AG09319 (cell line): ENCODE measurements around the gene RALGPS1.

Experiments
- DNase-seq: peaks from one replicate; pipeline ENCODE4 v3.0.0-alpha.2; 2010; ENCODE audit warnings: low read depth; ENCODE audit errors: extremely low read depth
- CTCF ChIP-seq: IDR thresholded peaks from 2 replicates; pipeline ENCODE4 v1.5.1; 2011; ENCODE audit warnings: low read depth, mild to moderate bottlenecking, inconsistent platforms, low read length, moderate library complexity

RALGPS1 gene

DNA sequence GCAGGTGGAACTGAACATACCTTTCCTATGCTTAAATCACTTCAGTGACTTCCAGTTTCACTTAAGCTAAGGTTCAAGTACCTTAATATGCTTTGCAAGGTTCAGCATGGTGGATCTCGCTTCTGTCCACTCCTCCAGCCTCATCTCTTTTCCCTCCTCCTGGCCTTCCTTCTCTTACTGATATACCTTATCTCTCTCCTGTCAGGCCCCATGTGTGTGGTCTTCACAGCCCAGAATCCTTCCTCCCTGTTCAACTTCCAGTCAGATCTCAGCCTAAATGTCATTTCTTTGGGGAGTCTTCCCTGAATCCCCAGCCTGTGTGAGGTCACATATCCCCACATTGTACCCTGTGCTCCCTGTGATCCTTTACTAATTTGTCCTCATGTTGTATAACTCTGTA, 120.1 kb downstream of the RALGPS1 start:
- no peak for TF ChIP-seq CTCF
- DNase-seq: no peak

DNA sequence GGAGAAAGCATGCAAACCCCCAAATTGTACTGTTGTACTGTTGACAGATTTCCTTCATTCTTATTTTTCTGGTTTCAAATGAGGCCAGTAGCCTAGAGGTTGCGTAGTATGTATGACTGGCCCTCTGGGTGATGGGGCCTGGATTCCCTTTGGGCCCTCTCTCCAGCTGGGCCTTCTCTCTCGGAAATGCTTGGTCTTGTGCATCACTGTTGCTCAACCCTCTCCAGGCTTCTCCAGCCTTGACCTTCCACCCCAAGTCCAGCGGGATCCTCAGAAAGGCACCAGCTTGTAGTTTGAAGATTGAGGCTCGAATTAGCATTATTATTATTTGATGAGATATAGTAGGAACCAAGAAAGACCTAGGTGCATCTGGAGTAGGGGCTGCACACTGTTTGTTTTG, 120.8 kb downstream of the RALGPS1 start:
- DNase-seq: no peak
- TF ChIP-seq CTCF: no peak

GRCh38 chr9:127035948-127036347, 121.4 kb downstream of the RALGPS1 start:
- TF ChIP-seq CTCF: no peak
- no peak for DNase-seq

DNA sequence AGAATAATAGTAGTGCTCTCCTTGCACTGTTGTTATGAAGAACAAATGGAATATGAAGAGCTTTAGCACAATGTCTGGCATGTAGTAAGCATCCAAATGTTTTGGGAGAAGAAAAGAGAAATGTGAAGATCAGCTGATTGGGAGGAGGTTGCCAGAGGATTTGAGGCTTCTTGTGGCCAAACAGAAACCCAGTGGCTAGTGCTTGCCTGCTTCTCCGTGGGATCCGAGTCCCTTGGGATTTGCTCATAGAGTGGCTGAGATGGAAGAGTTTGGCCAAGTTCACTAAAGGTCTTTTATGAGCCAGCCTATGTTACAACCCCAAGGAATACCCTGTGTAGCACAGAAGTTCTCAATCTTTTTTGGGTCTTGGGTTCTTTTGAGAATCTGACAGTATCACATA, 121.9 kb downstream of the RALGPS1 start:
- TF ChIP-seq CTCF: no peak

GRCh38 chr9:127038531-127038930, 123.9 kb downstream of the RALGPS1 start:
- no peak for DNase-seq
- no peak for TF ChIP-seq CTCF

More for the DNA sequence above, 121.9 kb downstream of the RALGPS1 start:
- no peak for DNase-seq

DNA sequence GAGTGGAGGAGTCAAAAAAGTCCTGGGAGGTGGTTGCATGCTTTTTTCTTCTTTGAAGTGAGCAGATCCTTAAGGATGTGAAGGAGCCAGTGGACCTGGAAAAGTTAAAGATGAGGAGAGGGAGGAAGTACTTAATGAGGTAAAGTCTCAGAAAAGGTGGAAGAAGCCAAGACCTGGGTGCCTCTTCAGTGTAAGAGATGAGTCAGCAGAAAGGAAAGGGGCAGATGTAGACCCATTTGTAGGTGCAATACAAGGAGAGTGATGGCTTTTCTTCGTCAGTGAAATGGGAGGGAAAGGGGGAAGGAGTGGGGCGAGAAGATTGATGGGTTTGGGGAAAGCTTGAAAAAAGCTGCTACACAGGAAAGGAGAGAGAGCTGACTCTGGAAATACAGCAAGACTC, 124.9 kb downstream of the RALGPS1 start:
- no peak for DNase-seq
- TF ChIP-seq CTCF: no peak

DNA sequence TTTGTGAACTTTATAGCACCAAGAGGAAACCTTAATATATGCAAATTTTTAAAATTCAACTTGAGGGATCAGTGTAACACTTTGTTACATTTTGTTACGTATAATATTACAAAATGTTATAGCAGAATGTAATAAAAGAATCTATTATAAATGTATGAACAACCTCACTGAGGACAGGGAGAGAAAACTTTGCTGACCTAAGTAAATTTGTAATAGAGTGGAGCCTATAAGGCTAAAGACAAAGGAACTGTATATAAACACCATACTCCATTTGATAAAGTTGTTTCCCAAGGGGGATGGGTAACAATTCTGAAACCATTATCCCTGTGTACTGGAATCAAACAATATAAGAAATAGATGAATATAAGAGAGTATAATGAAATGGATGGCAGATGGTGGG, 130.6 kb downstream of the RALGPS1 start:
- TF ChIP-seq CTCF: no peak
- no peak for DNase-seq
